CD4-positive, alpha-beta T cell treated with Interleukin-10 for 1 hour (primary cell): ENCODE data around the gene IL11RA.

Experiments
- DNase-seq: peaks from one replicate; pipeline ENCODE4 v3.0.0-alpha.2; 2020

Gene IL11RA

GRCh38 chr9:34688329-34689115, 36.5 kb downstream of the IL11RA start:
- no peak for DNase-seq

GRCh38 chr9:34689116-34689470, 37.1 kb downstream of the IL11RA start:
- no peak for DNase-seq

GRCh38 chr9:34689512-34689911, 37.5 kb downstream of the IL11RA start:
- no peak for DNase-seq

GRCh38 chr9:34690983-34691935, 39.3 kb downstream of the IL11RA start, which contains the start of gene CCL19:
Gene CCL19, minus strand, starts transcription at chr9:34691276. Its CDS starts 137 bp downstream, at chr9:34691139.
- DNase-seq, result no peak

GRCh38 chr9:34691936-34692315, 39.9 kb downstream of the IL11RA start:
- DNase-seq, result no peak

- DNase-seq, result no peak
Measured at GRCh38 chr9:34693560-34693959, 41.6 kb downstream of the IL11RA start.

GRCh38 chr9:34694811-34695210, 42.8 kb downstream of the IL11RA start:
- DNase-seq, result no peak

GRCh38 chr9:34701023-34701768, 49.2 kb downstream of the IL11RA start:
- DNase-seq, result peak; percentile 80

- DNase-seq, result peak; percentile 83
Measured at GRCh38 chr9:34701769-34702736, 50.1 kb downstream of the IL11RA start.

- DNase-seq, result no peak
Measured at GRCh38 chr9:34707130-34707529, 55.1 kb downstream of the IL11RA start.

GRCh38 chr9:34709196-34709978, 57.4 kb downstream of the IL11RA start:
- no peak for DNase-seq

GRCh38 chr9:34710023-34710422, 58.0 kb downstream of the IL11RA start, which contains the start of gene CCL21:
Gene CCL21, minus strand, starts transcription at chr9:34710136. Its CDS starts 70 bp downstream, at chr9:34710066.
- no peak for DNase-seq
